ENCODE data around the gene BMP7. TPM values are rescaled to one million over a fixed set of nuclear protein-coding genes. Genes with fewer than 3 reads are reported as not detected.

Gene BMP7
- total RNA-seq, 3 donors from 2014 or later (not counting 1 experiment from before 2014, with no cell fraction given) = not detected

DNA sequence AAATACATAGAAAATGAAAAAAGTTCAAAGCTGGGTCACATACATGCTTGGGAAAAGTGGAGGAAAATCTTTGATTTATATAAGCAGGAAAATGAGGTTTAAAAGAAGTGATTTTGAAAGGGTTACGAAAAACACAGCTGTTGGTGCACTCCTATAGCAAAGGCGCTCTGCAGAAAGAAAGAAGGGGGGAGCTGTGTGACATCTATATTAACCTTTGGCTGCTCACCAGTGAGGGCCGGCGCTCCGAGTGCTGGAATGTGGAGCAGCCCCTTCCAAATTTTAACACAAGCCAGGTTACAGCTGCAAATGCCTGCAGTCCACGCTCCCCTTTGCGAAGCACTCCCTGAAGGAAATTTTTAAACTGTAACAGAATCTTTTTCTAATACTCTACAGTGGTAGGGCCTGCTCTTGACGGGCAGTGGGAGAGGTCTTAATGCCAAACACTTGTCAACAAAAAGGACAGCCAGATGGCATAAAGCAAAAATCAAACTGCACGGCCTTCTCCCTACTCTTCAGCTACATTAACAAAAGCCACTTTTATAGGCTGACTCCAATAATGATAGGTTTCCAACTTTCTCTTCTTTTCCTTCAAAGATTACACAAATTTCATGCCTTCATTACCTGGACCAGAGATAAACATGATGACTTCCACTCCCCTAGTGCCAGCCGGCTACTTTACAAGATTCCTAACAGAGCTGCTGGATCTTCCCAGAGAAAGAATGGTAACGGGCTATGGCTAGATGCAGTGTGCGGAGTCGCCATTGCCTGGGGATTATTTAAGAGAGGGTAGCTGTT lies 4.8 kb downstream of the BMP7 start:
- 55% methylated on average over 13 of the region's 13 CpGs for WGBS (ENCODE audit: insufficient coverage)
- peaks cover 6% of the 10 kb centered on the region for H3K27me3 ChIP-seq (ENCODE audit: control insufficient read depth, insufficient read depth, low read length)

GRCh38 chr20:57260934-57261333 lies 5.5 kb downstream of the BMP7 start:
- H3K4me3 Mint-ChIP-seq = no peak overlapping the region
- H3K36me3 Mint-ChIP-seq = no peaks in the 10 kb centered on the region
- Histone ChIP-seq H3K9me3 (ENCODE audit: control insufficient read depth, insufficient read depth, low read length) (no peaks in the 10 kb centered on the region), H3K4me1 (ENCODE audit: control insufficient read depth, insufficient read depth, low read length) (no peaks in the 10 kb centered on the region), H3K27ac (ENCODE audit: low read length) (no peak overlapping the region), H3K36me3 (ENCODE audit: control insufficient read depth, insufficient read depth, low read length) (no peaks in the 10 kb centered on the region), H3K27me3 (ENCODE audit: control insufficient read depth, insufficient read depth, low read length) (peaks cover 6% of the 10 kb centered on the region), H3K4me3 (ENCODE audit: low read length) (no peak overlapping the region)
- 24% methylated on average over 14 of the region's 14 CpGs for WGBS (ENCODE audit: insufficient coverage)
- no peak overlapping the region for H3K27ac Mint-ChIP-seq
- H3K9me3 Mint-ChIP-seq = no peaks in the 10 kb centered on the region
- DNase-seq (no peak), ATAC-seq (no peak)
- intact Hi-C loops (cut with micrococcal nuclease) = no loop called here
- H3K4me1 Mint-ChIP-seq = no peaks in the 10 kb centered on the region
- TF ChIP-seq, protein P1, sequence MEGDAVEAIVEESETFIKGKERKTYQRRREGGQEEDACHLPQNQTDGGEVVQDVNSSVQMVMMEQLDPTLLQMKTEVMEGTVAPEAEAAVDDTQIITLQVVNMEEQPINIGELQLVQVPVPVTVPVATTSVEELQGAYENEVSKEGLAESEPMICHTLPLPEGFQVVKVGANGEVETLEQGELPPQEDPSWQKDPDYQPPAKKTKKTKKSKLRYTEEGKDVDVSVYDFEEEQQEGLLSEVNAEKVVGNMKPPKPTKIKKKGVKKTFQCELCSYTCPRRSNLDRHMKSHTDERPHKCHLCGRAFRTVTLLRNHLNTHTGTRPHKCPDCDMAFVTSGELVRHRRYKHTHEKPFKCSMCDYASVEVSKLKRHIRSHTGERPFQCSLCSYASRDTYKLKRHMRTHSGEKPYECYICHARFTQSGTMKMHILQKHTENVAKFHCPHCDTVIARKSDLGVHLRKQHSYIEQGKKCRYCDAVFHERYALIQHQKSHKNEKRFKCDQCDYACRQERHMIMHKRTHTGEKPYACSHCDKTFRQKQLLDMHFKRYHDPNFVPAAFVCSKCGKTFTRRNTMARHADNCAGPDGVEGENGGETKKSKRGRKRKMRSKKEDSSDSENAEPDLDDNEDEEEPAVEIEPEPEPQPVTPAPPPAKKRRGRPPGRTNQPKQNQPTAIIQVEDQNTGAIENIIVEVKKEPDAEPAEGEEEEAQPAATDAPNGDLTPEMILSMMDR (IDR thresholded peaks at IDR 0.05) = no peak
- peaks cover 57 to 66% of the 10 kb centered on the region in 2 donors for H3K27me3 Mint-ChIP-seq (ENCODE audit: low read depth in 2 of 2)

More for the DNA sequence above, 4.8 kb downstream of the BMP7 start:
- Mint-ChIP-seq H3K9me3 (no peaks in the 10 kb centered on the region), H3K36me3 (no peaks in the 10 kb centered on the region), H3K27me3 (ENCODE audit: low read depth in 2 of 2) (peaks cover 57 to 66% of the 10 kb centered on the region in 2 donors), H3K4me3 (no peak overlapping the region), H3K4me1 (no peaks in the 10 kb centered on the region), H3K27ac (no peak overlapping the region)
- intact Hi-C loops (cut with micrococcal nuclease) = no loop called here
- no peak overlapping the region for H3K27ac ChIP-seq (ENCODE audit: low read length)
- no peaks in the 10 kb centered on the region for H3K36me3 ChIP-seq (ENCODE audit: control insufficient read depth, insufficient read depth, low read length)
- H3K4me1 ChIP-seq (ENCODE audit: control insufficient read depth, insufficient read depth, low read length) = no peaks in the 10 kb centered on the region
- TF ChIP-seq, protein P1 (IDR thresholded peaks at IDR 0.05) = no peak
- DNase-seq (no peak), ATAC-seq (no peak)
- no peak overlapping the region for H3K4me3 ChIP-seq (ENCODE audit: low read length)
- no peaks in the 10 kb centered on the region for H3K9me3 ChIP-seq (ENCODE audit: control insufficient read depth, insufficient read depth, low read length)

- no peaks in the 10 kb centered on the region for H3K4me1 Mint-ChIP-seq
- Histone ChIP-seq H3K36me3 (ENCODE audit: control insufficient read depth, insufficient read depth, low read length) (no peaks in the 10 kb centered on the region), H3K4me1 (ENCODE audit: control insufficient read depth, insufficient read depth, low read length) (no peaks in the 10 kb centered on the region), H3K27ac (ENCODE audit: low read length) (no peak overlapping the region), H3K4me3 (ENCODE audit: low read length) (no peak overlapping the region), H3K9me3 (ENCODE audit: control insufficient read depth, insufficient read depth, low read length) (no peaks in the 10 kb centered on the region), H3K27me3 (ENCODE audit: control insufficient read depth, insufficient read depth, low read length) (peaks cover 3% of the 10 kb centered on the region)
- TF ChIP-seq, protein P1 (IDR thresholded peaks at IDR 0.05) = no peak
- H3K27ac Mint-ChIP-seq = no peak overlapping the region
- WGBS (ENCODE audit: insufficient coverage) = 75% methylated on average over 20 of the region's 23 CpGs
- no peak overlapping the region for H3K4me3 Mint-ChIP-seq
- intact Hi-C loops (cut with micrococcal nuclease) = no loop called here
- DNase-seq = no peak
- H3K9me3 Mint-ChIP-seq = no peaks in the 10 kb centered on the region
- no peaks in the 10 kb centered on the region for H3K36me3 Mint-ChIP-seq
- ATAC-seq = no peak
- peaks cover 54 to 66% of the 10 kb centered on the region in 2 donors for H3K27me3 Mint-ChIP-seq (ENCODE audit: low read depth in 2 of 2)
Observed at GRCh38 chr20:57259938-57260921, 6.2 kb downstream of the BMP7 start.

Measured in natural killer cell (primary cell).